H9 (cell line): ENCODE results near the gene PPP2R3B. TPM values are rescaled to one million over a fixed set of nuclear protein-coding genes. Genes with fewer than 3 reads are reported as not detected.

Experiments
- DNase-seq: peaks from one replicate; pipeline ENCODE4 v3.0.0-alpha.2; 2017
- H2AFZ ChIP-seq: one replicate; pipeline ENCODE4 v1.6.1; 2013; ENCODE audit warnings: mild to moderate bottlenecking, low read length, control low read depth, moderate library complexity
- H2AK5ac ChIP-seq: 2 replicates; pipeline ENCODE4 v1.6.1; 2013; ENCODE audit warnings: low read length, control low read depth, mixed read lengths; ENCODE audit not compliant: insufficient read length
- H2BK120ac ChIP-seq: one replicate; pipeline ENCODE4 v1.6.1; 2013; ENCODE audit warnings: low read depth, mild to moderate bottlenecking, low read length, control low read depth, inconsistent platforms; ENCODE audit not compliant: poor library complexity, severe bottlenecking
- H2BK12ac ChIP-seq: 2 replicates; pipeline ENCODE4 v1.6.1; 2013; ENCODE audit warnings: low read length, control low read depth, mixed read lengths, low read depth; ENCODE audit not compliant: insufficient read length
- H2BK15ac ChIP-seq: 2 replicates; pipeline ENCODE4 v1.6.1; 2013; ENCODE audit warnings: low read depth, low read length, control low read depth
- H2BK20ac ChIP-seq: one replicate; pipeline ENCODE4 v1.6.1; 2013; ENCODE audit warnings: low read depth, mild to moderate bottlenecking, low read length, control low read depth, inconsistent platforms; ENCODE audit not compliant: poor library complexity, severe bottlenecking
- H2BK5ac ChIP-seq: 2 replicates; pipeline ENCODE4 v1.6.1; 2013; ENCODE audit warnings: low read length, control low read depth, mixed read lengths; ENCODE audit not compliant: insufficient read length
- H3K14ac ChIP-seq: 2 replicates; pipeline ENCODE4 v1.6.1; 2013; ENCODE audit warnings: low read length, control low read depth; ENCODE audit not compliant: insufficient read depth
- H3K18ac ChIP-seq: 2 replicates; pipeline ENCODE4 v1.6.1; 2013; ENCODE audit warnings: low read depth, mild to moderate bottlenecking, mixed read lengths, low read length, control low read depth; ENCODE audit not compliant: insufficient read length
- H3K23ac ChIP-seq: 2 replicates; pipeline ENCODE4 v1.6.1; 2013; ENCODE audit warnings: low read length, control low read depth, mixed read lengths, low read depth; ENCODE audit not compliant: insufficient read length
- H3K23me2 ChIP-seq: 2 replicates; pipeline ENCODE4 v1.6.1; 2013; ENCODE audit warnings: low read depth, mild to moderate bottlenecking, mixed read lengths, low read length, control low read depth; ENCODE audit not compliant: insufficient read length, poor library complexity, severe bottlenecking
- H3K27ac ChIP-seq: 2 replicates; pipeline ENCODE4 v1.5.1; 2013; ENCODE audit warnings: low read length, control low read depth, mixed read lengths, low read depth; ENCODE audit not compliant: insufficient read length
- H3K27me3 ChIP-seq: 2 replicates; pipeline ENCODE4 v1.6.1; 2013; ENCODE audit warnings: low read length, control low read depth, inconsistent platforms; ENCODE audit not compliant: insufficient read depth
- H3K4ac ChIP-seq: 2 replicates; pipeline ENCODE4 v1.6.1; 2013; ENCODE audit warnings: low read depth, mild to moderate bottlenecking, control low read depth, inconsistent platforms, low read length, moderate library complexity
- H3K4me1 ChIP-seq: 2 replicates; pipeline ENCODE4 v1.6.1; 2013; ENCODE audit warnings: low read length, control low read depth, inconsistent platforms; ENCODE audit not compliant: insufficient read depth
- H3K4me2 ChIP-seq: 2 replicates; pipeline ENCODE4 v1.6.1; 2013; ENCODE audit warnings: low read length, control low read depth, mixed read lengths; ENCODE audit not compliant: insufficient read length, insufficient read depth
- H3K56ac ChIP-seq: 2 replicates; pipeline ENCODE4 v1.6.1; 2013; ENCODE audit warnings: low read depth, mild to moderate bottlenecking, mixed read lengths, low read length, control low read depth; ENCODE audit not compliant: insufficient read length
- H3K79me1 ChIP-seq: 2 replicates; pipeline ENCODE4 v1.6.1; 2013; ENCODE audit warnings: low read depth, mild to moderate bottlenecking, moderate library complexity, low read length, control low read depth, inconsistent platforms; ENCODE audit not compliant: insufficient read depth, poor library complexity, severe bottlenecking
- H3K79me2 ChIP-seq: 2 replicates; pipeline ENCODE4 v1.6.1; 2013; ENCODE audit warnings: low read length, control low read depth, inconsistent platforms; ENCODE audit not compliant: insufficient read depth
- H3K9ac ChIP-seq: 2 replicates; pipeline ENCODE4 v1.6.1; 2013; ENCODE audit warnings: low read length, control low read depth, mixed read lengths; ENCODE audit not compliant: insufficient read length; ENCODE audit errors: extremely low read depth
- H3K9me3 ChIP-seq: one replicate; pipeline ENCODE4 v1.6.1; 2013; ENCODE audit warnings: low read depth, low read length, inconsistent platforms; ENCODE audit not compliant: control insufficient read depth
- H3T11ph ChIP-seq: one replicate; pipeline ENCODE4 v1.6.1; 2013; ENCODE audit warnings: mild to moderate bottlenecking, low read length, control low read depth, inconsistent platforms
- H4K20me1 ChIP-seq: one replicate; pipeline ENCODE4 v1.6.1; 2013; ENCODE audit not compliant: control insufficient read depth, insufficient read length, insufficient read depth
- H4K5ac ChIP-seq: 2 replicates; pipeline ENCODE4 v1.6.1; 2013; ENCODE audit warnings: low read depth, mild to moderate bottlenecking, mixed read lengths, low read length, control low read depth; ENCODE audit not compliant: insufficient read length
- H4K8ac ChIP-seq: replicated peaks from 2 replicates; pipeline ENCODE4 v1.6.1; 2013; ENCODE audit warnings: low read length, control low read depth, mixed read lengths, low read depth; ENCODE audit not compliant: insufficient read length
- H4K91ac ChIP-seq: 2 replicates; pipeline ENCODE4 v1.6.1; 2013; ENCODE audit warnings: low read depth, mild to moderate bottlenecking, moderate library complexity, mixed read lengths, low read length, control low read depth; ENCODE audit not compliant: insufficient read length
- H3K27ac Mint-ChIP-seq, 3 experiments: 2 replicates in 2 of 3; 3 replicates in 1 of 3; pipeline ENCODE4 v1.8.0; 2020 to 2021; ENCODE audit warnings: mixed read lengths in 3 of 3, mild to moderate bottlenecking in 1 of 3, moderate library complexity in 1 of 3
- H3K27me3 Mint-ChIP-seq: 2 replicates; pipeline ENCODE4 v1.8.0; 2021; ENCODE audit warnings: low read depth, mild to moderate bottlenecking, moderate library complexity, mixed read lengths
- H3K36me3 Mint-ChIP-seq, 3 experiments: 2 replicates in 2 of 3; 3 replicates in 1 of 3; pipeline ENCODE4 v1.8.0; 2020 to 2021; ENCODE audit warnings: low read depth in 3 of 3, mixed read lengths in 3 of 3; ENCODE audit not compliant: insufficient read depth in 1 of 3
- H3K4me1 Mint-ChIP-seq, 2 experiments: 2 replicates each; pipeline ENCODE4 v1.8.0; 2020; ENCODE audit warnings: mixed read lengths in 2 of 2
- H3K4me3 Mint-ChIP-seq, 2 experiments: 2 replicates in 1 of 2; 3 replicates in 1 of 2; pipeline ENCODE4 v1.8.0; 2020 to 2021; ENCODE audit warnings: mild to moderate bottlenecking in 2 of 2, mixed read lengths in 2 of 2, moderate library complexity in 1 of 2
- H3K9me3 Mint-ChIP-seq, 2 experiments: 2 replicates in 1 of 2; 3 replicates in 1 of 2; pipeline ENCODE4 v1.8.0; 2020; ENCODE audit warnings: mild to moderate bottlenecking in 2 of 2, mixed read lengths in 2 of 2, moderate library complexity in 1 of 2
- CTCF ChIP-seq: fragments of 200-600 bp; sonication (generic); conservative IDR thresholded peaks from 3 replicates; pipeline ENCODE4 v1.8.0; 2021; ENCODE audit warnings: antibody characterized with exemption, mild to moderate bottlenecking
- WGBS: extraction: QIAGEN DNeasy Blood & Tissue Kit; methylation state at CpG from one replicate; pipeline ENCODE4 v1.1.7; 2013; ENCODE audit warnings: missing lambda C conversion rate, low lambda C conversion rate, mixed read lengths; ENCODE audit not compliant: insufficient read length; ENCODE audit errors: extremely low coverage; 5-methylcytosine and 5-hydroxymethylcytosine counted together
- total RNA-seq: library from RNA; stranded (reverse); gene quantifications from 2 replicates; pipeline ENCODE4 v1.2.1, GENCODE V29; 2021

Gene PPP2R3B
- total RNA-seq, 1 experiment from 2014 or later = 72.1 TPM

- DNase-seq = no peak
- Histone ChIP-seq H3K79me2 (no peaks in the 10 kb centered on the region), H3T11ph (no peak overlapping the region), H3K9me3 (no peaks in the 10 kb centered on the region), H2BK20ac (no peak overlapping the region), H3K23me2 (peaks cover 11% of the 10 kb centered on the region), H2AK5ac (no peak overlapping the region), H3K4me2 (peak overlapping the region; percentile 24), H4K5ac (no peak overlapping the region), H3K23ac (no peak overlapping the region), H2AFZ (no peak overlapping the region), H3K18ac (no peak overlapping the region), H4K8ac (no peak overlapping the region), H3K56ac (no peak overlapping the region), H4K91ac (no peak overlapping the region), H2BK5ac (no peak overlapping the region), H3K79me1 (peaks cover 4% of the 10 kb centered on the region), H3K27ac (no peak overlapping the region), H3K4ac (no peak overlapping the region), H3K4me1 (no peaks in the 10 kb centered on the region), H3K27me3 (no peaks in the 10 kb centered on the region), H3K9ac (no peak overlapping the region), H4K20me1 (no peaks in the 10 kb centered on the region), H2BK12ac (no peak overlapping the region), H3K14ac (no peak overlapping the region), H2BK15ac (no peak overlapping the region), H2BK120ac (no peak overlapping the region)
- Mint-ChIP-seq H3K4me3 (peak overlapping the region; percentile 90 to 94), H3K27ac (peak overlapping the region in 2 of 3 experiments; percentile 32 to 99; a peak in 2 of 7 replicates), H3K9me3 (no peaks in the 10 kb centered on the region), H3K27me3 (peaks cover 2% of the 10 kb centered on the region; the same call in 1 of the 2 replicates), H3K36me3 (peaks cover 7 to 17% (median 16%) of the 10 kb centered on the region in 3 experiments), H3K4me1 (peaks cover 6 to 11% of the 10 kb centered on the region in 2 experiments)
- no peak for TF ChIP-seq CTCF
- WGBS = no CpG with 5 or more reads among the region's 28 CpGs
Measured at GRCh38 chrX:317424-318067, 69.2 kb downstream of the PPP2R3B start.
